Adrenal gland (tissue), 12 donors: Measurements from ENCODE around the gene OIP5. TPM values are rescaled to one million over a fixed set of nuclear protein-coding genes. Genes with fewer than 3 reads are reported as not detected.

Source experiments
- DNase-seq, 7 donors: peaks; one replicate each; pipeline ENCODE4 v3.0.0-alpha.2; 2019 to 2020
- H3K27ac ChIP-seq, 5 donors: fragments of 200-600 bp; sonication (generic) in 4 of 5; 1 replicate in 3 of 5; 2 replicates in 2 of 5; pipeline versions ENCODE4 v1.5.1 to v1.8.0; 2016 to 2020; ENCODE audit warnings: mild to moderate bottlenecking in 1 of 5
- H3K27me3 ChIP-seq: fragments of 200-600 bp; 2 replicates; pipeline ENCODE4 v1.8.0; 2021
- H3K36me3 ChIP-seq, 2 donors: fragments of 200-600 bp; replicated peaks in 1 of 2; 1 replicate in 1 of 2; 2 replicates in 1 of 2; pipeline versions ENCODE4 v1.5.1 to v1.8.0; 2018 to 2022
- H3K4me1 ChIP-seq, 2 donors: fragments of 200-600 bp; replicated peaks in 1 of 2; 1 replicate in 1 of 2; 2 replicates in 1 of 2; pipeline versions ENCODE4 v1.5.1 to v1.8.0; 2018 to 2021
- H3K4me3 ChIP-seq, 4 donors: fragments of 200-600 bp; sonication (generic) in 3 of 4; one replicate each; pipeline ENCODE4 v1.5.1; 2016 to 2018
- H3K9me3 ChIP-seq, 3 donors: fragments of 200-600 bp; sonication (generic) in 1 of 3; replicated peaks in 1 of 3; 1 replicate in 2 of 3; 2 replicates in 1 of 3; pipeline versions ENCODE4 v1.5.1 to v1.8.0; 2016 to 2021
- POLR2A ChIP-seq, 2 donors: fragments of 450-650 bp; IDR thresholded peaks; one replicate each; pipeline ENCODE4 v1.6.1; 2017; ENCODE audit warnings: antibody characterized with exemption in 2 of 2, mild to moderate bottlenecking in 2 of 2, moderate library complexity in 1 of 2
- WGBS, 4 donors: extraction: QIAGEN DNeasy Blood & Tissue Kit in 2 of 4; methylation state at CpG; one replicate each; pipeline versions ENCODE4 v1.1.5 to v1.1.7; 2013 to 2017; 5-methylcytosine and 5-hydroxymethylcytosine counted together
- intact Hi-C, 2 donors: fragments of 100-400 bp; cut with DNase I; formaldehyde crosslinking; loops; one replicate each; pipeline versions ENCODE4 v1.14.1 to v1.15.0; 2022 to 2023
- polyA plus RNA-seq, 3 donors: library from polyadenylated mRNA; stranded (reverse); fragments of 200-250 nt in 2 of 3; fragments of 350-450 nt in 1 of 3; fragmentation: Illumina TruSeq in 1 of 3; extraction: RNeasy Lipid Tissue Mini Kit (QIAGEN cat#74804) in 1 of 3; gene quantifications; one replicate each; pipeline ENCODE4 v1.2.3, GENCODE V29; 2013 to 2014
- total RNA-seq, 9 donors: library from RNA; depleted of rRNA in 4 of 9; stranded (reverse); fragments of >200 nt in 4 of 9; fragments of 120-200 nt in 1 of 9; fragmentation: NEBNext Ultra II Directional in 1 of 9; extraction: Animal tissue kit (Norgen Biotek cat#: 25700) in 1 of 9; gene quantifications; one replicate each; pipeline versions ENCODE4 v1.1.0 to v1.2.4, GENCODE V29; 2013 to 2023
- TF ChIP-seq, protein P1 (sequence below), 6 experiments: fragments of 450-650 bp in 4 of 6; fragments of 200-600 bp in 2 of 6; sonication (generic) in 1 of 6; IDR thresholded peaks; 1 replicate in 5 of 6; 2 replicates in 1 of 6; pipeline versions ENCODE4 v1.5.1 to v1.8.0; 2016 to 2021; ENCODE audit warnings: antibody characterized with exemption in 6 of 6, mild to moderate bottlenecking in 2 of 6, moderate library complexity in 1 of 6
- donor health status: healthy with polysubstance abuse.
- donor health status: Bipolar disorder and iron deficiency.
- donor health status: DM: yes; HTN: yes; CAD: no.
- donor health status: DM: no; HTN: no; CAD: no.
- donor health status: DM: no; HTN: no; CAD: no.
- donor health status: DM: yes; HTN: yes; CAD: no.

OIP5 gene
- total and polyA plus RNA-seq, 12 donors = 0.28 to 8.2 (median 2.2) TPM

DNA sequence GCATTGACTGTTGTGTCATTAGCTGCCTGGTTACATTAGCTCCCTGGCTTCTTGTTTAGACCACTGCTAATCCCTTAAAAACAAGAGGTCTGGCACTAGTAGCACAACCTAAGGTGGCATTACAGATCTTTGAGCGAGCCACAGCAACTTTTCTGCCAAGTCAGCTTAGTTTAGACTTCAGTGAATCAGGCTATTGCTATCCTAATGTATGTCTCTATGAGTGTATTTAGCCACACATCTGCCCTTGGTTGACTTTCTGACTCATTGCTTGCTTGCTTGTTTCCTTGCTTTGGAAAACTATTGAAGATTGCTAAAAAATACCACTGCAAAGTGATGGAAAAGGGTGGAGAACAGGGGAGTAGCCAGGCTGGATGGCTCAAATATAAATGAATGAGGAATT is 51.2 kb downstream of the OIP5 start:
- TF ChIP-seq, protein P1, sequence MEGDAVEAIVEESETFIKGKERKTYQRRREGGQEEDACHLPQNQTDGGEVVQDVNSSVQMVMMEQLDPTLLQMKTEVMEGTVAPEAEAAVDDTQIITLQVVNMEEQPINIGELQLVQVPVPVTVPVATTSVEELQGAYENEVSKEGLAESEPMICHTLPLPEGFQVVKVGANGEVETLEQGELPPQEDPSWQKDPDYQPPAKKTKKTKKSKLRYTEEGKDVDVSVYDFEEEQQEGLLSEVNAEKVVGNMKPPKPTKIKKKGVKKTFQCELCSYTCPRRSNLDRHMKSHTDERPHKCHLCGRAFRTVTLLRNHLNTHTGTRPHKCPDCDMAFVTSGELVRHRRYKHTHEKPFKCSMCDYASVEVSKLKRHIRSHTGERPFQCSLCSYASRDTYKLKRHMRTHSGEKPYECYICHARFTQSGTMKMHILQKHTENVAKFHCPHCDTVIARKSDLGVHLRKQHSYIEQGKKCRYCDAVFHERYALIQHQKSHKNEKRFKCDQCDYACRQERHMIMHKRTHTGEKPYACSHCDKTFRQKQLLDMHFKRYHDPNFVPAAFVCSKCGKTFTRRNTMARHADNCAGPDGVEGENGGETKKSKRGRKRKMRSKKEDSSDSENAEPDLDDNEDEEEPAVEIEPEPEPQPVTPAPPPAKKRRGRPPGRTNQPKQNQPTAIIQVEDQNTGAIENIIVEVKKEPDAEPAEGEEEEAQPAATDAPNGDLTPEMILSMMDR (IDR thresholded peaks at IDR 0.05) = no peak
- TF ChIP-seq POLR2A (IDR thresholded peaks at IDR 0.05) = no peak
- 45 to 78% (median 58%) methylated on average over 1 of the region's 1 CpG for WGBS, 4 donors
- H3K27ac ChIP-seq = peak overlapping the region in 4 of 5 donors; percentile 13 to 52 (median 16)
- H3K4me1 ChIP-seq = peaks cover 14% of the 10 kb centered on the region in 2 donors
- DNase-seq = peak in 2 of 7 donors; percentile 26 to 36
- H3K36me3 ChIP-seq = peaks cover 0 to 37% of the 10 kb centered on the region in 2 donors
- H3K27me3 ChIP-seq = no peaks in the 10 kb centered on the region
- no peak overlapping the region for H3K4me3 ChIP-seq
- no peaks in the 10 kb centered on the region for H3K9me3 ChIP-seq
- intact Hi-C loops = loop anchor here in 1 of 2 donors (10.0 kb wide), 1 partner anchor 46 kb away; the partner anchor contains the start of genes CHP1 and EXD1

DNA sequence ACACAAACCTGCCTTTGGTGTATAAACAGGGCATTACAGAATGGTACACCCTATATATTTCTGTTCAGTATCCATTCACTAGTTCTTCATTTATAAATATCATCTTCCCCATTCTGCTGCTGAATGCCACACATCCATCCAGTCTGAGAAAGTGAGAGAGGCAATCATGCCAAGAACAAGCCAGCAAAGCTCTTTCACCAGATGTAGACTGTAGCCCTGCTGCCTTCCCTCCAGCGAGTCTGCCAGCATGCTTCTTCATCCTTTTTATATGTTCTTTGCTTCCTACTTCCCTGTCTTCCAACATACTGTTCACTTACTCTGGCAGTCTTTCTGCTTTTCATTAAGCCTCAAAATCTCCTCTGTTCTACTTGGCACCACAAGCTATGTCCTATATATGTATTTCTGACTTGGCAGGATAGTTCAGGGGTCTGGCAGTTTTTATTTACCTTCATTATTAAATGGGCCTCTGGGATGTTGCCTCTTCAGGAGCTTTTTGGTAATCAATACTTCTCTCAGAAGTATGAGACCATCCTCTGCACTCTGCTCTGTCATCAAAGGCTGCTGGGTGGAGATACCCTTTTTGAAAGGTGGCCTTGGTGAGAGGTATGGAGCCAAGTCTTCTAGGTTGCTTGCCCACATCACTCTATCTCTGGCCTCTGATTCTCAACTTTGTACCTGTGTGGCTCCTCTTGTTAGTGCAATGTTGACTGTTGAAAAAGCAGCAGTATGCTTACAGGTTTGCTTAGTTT is 52.7 kb downstream of the OIP5 start:
- intact Hi-C loops = loop anchor here in 1 of 2 donors (10.0 kb wide), 1 partner anchor 45 kb away; the partner anchor contains the start of genes CHP1 and EXD1
- no peak for DNase-seq
- Histone ChIP-seq H3K27me3 (no peaks in the 10 kb centered on the region), H3K36me3 (peaks cover 0 to 39% of the 10 kb centered on the region in 2 donors), H3K9me3 (no peaks in the 10 kb centered on the region), H3K4me1 (peaks cover 0 to 2% of the 10 kb centered on the region in 2 donors), H3K4me3 (no peak overlapping the region), H3K27ac (no peak overlapping the region)
- WGBS, 4 donors = 83 to 100% (median 85%) methylated on average over 1 of the region's 1 CpG
- TF ChIP-seq POLR2A (IDR thresholded peaks at IDR 0.05) = no peak
- TF ChIP-seq, protein P1 (IDR thresholded peaks at IDR 0.05) = no peak

DNA sequence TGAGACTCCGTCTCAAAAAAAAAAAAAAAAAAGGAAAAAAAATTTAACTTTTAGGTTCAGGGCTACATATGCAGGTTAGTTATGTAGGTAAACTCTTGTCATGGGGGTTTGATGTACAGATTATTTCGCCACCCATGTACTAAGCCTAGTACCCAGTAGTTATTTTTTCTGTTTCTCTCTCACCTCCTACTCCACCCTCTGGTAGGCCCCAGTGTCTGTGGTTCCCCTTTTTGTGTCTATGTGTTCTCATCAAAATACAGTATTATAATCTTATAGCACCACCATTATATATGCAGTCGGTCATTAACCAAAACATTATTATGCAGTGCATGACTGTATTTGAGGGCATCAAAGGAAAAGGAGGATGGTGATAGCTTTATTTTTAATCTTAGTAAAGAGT is 54.1 kb downstream of the OIP5 start:
- Histone ChIP-seq H3K9me3 (no peaks in the 10 kb centered on the region), H3K36me3 (peaks cover 0 to 49% of the 10 kb centered on the region in 2 donors), H3K27ac (no peak overlapping the region), H3K4me1 (peaks cover 0 to 2% of the 10 kb centered on the region in 2 donors), H3K27me3 (no peaks in the 10 kb centered on the region), H3K4me3 (no peak overlapping the region)
- no peak for DNase-seq
- 89 to 100% (median 92%) methylated on average over 3 of the region's 3 CpGs for WGBS, 4 donors
- intact Hi-C loops = no loop called here
- TF ChIP-seq, protein P1 (IDR thresholded peaks at IDR 0.05) = no peak
- TF ChIP-seq POLR2A (IDR thresholded peaks at IDR 0.05) = no peak

DNA sequence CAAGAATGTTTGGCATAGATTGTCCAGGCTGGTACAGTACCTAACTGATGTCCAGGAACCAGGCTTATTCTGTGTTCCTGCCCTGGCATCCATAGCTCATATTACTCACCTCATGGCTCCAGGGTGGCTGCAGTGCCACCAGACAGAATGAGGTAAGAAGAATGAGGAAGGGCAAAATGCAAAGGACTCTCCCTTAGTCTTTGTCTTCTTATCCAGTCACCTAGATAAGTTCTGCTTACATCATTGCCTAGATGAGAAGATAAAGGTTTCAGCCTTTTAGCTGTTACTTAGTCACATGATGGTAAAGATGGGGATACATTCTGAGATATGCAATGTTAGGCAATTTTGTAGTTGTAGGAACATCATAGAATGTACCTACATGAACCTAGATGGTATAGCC is 55.6 kb downstream of the OIP5 start:
- Histone ChIP-seq H3K9me3 (no peaks in the 10 kb centered on the region), H3K27me3 (no peaks in the 10 kb centered on the region), H3K36me3 (peaks cover 0 to 56% of the 10 kb centered on the region in 2 donors), H3K4me3 (no peak overlapping the region), H3K4me1 (no peaks in the 10 kb centered on the region), H3K27ac (no peak overlapping the region)
- TF ChIP-seq, protein P1 (IDR thresholded peaks at IDR 0.05) = no peak
- TF ChIP-seq POLR2A (IDR thresholded peaks at IDR 0.05) = no peak
- DNase-seq = peak in 1 of 7 donors; percentile 6
- intact Hi-C loops = no loop called here
